SJCRH30 (cell line): ENCODE data around the gene MXRA8. TPM values are rescaled to one million over a fixed set of nuclear protein-coding genes. Genes with fewer than 3 reads are reported as not detected.
"Not testable (repeated sequence)": the region's sequence is repeated elsewhere in the genome, so short reads cannot be mapped to it uniquely, and the experiment has no call there.

ENCODE experiments used
- DNase-seq, 2 experiments: peaks; one replicate each; pipeline ENCODE4 v3.0.0-alpha.2; 2015 to 2020
- H3K27ac ChIP-seq: fragments of 250-450 bp; sonication (Bioruptor Pico); 2 replicates; pipeline ENCODE4 v1.5.1; 2020; ENCODE audit warnings: mild to moderate bottlenecking, moderate library complexity
- H3K27me3 ChIP-seq: fragments of 250-450 bp; sonication (Bioruptor Pico); 2 replicates; pipeline ENCODE4 v1.5.1; 2020; ENCODE audit warnings: mild to moderate bottlenecking, moderate library complexity
- H3K36me3 ChIP-seq: fragments of 250-450 bp; sonication (Bioruptor Pico); 2 replicates; pipeline ENCODE4 v1.5.1; 2020; ENCODE audit warnings: mild to moderate bottlenecking, moderate library complexity
- H3K4me1 ChIP-seq: fragments of 250-450 bp; sonication (Bioruptor Pico); 2 replicates; pipeline ENCODE4 v1.5.1; 2020; ENCODE audit warnings: mild to moderate bottlenecking, moderate library complexity
- H3K4me3 ChIP-seq: fragments of 250-450 bp; sonication (Bioruptor Pico); 2 replicates; pipeline ENCODE4 v1.5.1; 2020; ENCODE audit warnings: mild to moderate bottlenecking, moderate library complexity
- H3K9me3 ChIP-seq: fragments of 250-450 bp; sonication (Bioruptor Pico); replicated peaks from 2 replicates; pipeline ENCODE4 v1.5.1; 2020; ENCODE audit warnings: mild to moderate bottlenecking, moderate library complexity
- total RNA-seq: library from RNA; depleted of rRNA; stranded (reverse); fragments of >200 nt; shearing (Covaris generic); gene quantifications from 2 replicates; pipeline ENCODE4 v1.2.3, GENCODE V29; 2014; rRNA removed

MXRA8 gene, protein sequence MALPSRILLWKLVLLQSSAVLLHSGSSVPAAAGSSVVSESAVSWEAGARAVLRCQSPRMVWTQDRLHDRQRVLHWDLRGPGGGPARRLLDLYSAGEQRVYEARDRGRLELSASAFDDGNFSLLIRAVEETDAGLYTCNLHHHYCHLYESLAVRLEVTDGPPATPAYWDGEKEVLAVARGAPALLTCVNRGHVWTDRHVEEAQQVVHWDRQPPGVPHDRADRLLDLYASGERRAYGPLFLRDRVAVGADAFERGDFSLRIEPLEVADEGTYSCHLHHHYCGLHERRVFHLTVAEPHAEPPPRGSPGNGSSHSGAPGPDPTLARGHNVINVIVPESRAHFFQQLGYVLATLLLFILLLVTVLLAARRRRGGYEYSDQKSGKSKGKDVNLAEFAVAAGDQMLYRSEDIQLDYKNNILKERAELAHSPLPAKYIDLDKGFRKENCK
- total RNA-seq = 11.3 and 13.8 TPM in 2 replicates

DNA sequence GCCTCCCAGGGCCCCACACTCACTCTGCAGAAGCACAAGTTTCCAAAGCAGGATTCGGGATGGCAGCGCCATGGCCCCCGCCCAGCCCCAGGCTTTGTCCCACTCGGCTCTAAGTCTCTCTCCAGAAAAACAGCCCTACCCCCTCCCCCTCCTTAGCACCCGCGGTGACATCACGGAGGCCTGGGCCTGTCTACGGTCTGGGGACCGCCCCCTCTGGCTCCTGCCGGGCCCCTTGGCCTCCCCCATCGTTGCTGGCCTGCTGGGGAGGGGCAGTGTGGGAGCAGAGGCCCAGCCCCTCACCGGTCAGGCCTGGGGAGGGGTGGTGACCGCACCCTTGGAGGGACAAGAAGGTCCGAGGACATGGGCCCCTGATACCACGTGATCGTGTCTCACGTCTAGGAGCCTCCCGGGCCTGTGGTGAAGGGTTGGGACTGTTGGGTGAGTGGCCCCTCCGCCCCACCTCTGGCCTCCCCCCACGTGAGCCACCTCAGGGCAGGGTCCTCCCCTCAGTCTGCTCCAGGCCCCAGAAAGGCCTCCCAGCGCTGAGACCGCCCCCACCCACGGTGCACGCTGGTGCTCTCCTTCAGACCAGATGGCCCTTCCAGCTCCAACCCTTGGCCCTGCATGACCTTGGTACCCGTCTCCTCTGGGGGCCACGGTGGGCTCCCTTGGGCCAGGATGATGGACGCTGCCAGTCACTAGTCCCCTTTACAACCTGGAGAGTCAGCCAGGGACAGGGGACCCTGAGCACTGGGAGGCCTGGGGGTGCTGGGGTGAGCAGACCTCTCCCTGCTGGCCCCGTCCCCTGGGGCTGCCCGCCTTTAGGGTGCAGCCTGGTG lies at the start of gene MXRA8:
MXRA8 (minus strand) TSS at position 123 of the 839 bp plus-strand sequence; CDS start at position 72, 51 bp downstream.
- peaks cover 31% of the 10 kb centered on the region for H3K4me1 ChIP-seq
- peak within 1 kb of the TSS; percentile 87 for H3K27ac ChIP-seq
- DNase-seq = peak; percentile 64 to 68
- peak within 1 kb of the TSS; percentile 52 for H3K4me3 ChIP-seq
- no peaks in the 10 kb centered on the region for H3K27me3 ChIP-seq
- no peaks in the 10 kb centered on the region for H3K9me3 ChIP-seq
- H3K36me3 ChIP-seq = no peaks in the 10 kb centered on the region

DNA sequence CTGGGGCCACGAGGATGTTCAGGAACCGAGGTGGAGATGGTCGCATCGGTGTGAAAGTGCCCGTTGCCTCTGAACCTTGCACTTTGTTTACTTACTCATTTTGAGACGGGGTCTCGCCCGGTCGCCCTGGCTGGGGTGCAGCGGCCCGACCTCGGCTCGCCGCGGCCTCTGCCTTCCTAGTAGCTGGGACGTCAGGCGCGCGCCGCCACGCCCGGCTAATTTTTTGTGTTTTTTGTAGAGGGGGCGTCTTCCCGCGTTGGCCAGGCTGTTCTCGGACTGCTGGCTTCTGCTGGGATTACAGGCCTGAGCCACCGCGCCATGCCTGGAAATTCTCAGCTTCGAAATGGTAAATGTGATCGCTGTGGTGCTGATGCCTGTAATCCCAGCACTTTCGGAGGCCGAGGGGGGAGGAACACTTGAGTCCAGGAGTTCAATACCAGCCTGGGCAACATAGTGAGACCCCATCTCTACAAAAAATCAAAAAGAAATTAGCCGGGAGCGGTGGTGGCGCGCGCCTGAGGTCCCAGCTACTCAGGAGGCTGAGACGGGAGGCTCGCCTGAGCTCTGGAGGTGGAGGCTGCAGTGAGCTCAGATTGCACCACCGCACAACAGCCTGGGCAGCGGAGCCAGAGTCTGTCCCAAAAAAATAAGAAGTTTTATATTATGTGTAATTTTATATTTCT lies 49.4 kb upstream of the MXRA8 start:
- DNase-seq = peak; percentile 42 to 53
- H3K9me3 ChIP-seq = 0 out of 2 replicates have a peak, but pooled peaks cover 6% of the 10 kb centered on the region
- H3K36me3 ChIP-seq = peaks cover 38% of the 10 kb centered on the region
- H3K27ac ChIP-seq = peak overlapping the region; percentile 83
- no peaks in the 10 kb centered on the region for H3K27me3 ChIP-seq
- peaks cover 8% of the 10 kb centered on the region for H3K4me1 ChIP-seq
- H3K4me3 ChIP-seq = peak overlapping the region; percentile 96

DNA sequence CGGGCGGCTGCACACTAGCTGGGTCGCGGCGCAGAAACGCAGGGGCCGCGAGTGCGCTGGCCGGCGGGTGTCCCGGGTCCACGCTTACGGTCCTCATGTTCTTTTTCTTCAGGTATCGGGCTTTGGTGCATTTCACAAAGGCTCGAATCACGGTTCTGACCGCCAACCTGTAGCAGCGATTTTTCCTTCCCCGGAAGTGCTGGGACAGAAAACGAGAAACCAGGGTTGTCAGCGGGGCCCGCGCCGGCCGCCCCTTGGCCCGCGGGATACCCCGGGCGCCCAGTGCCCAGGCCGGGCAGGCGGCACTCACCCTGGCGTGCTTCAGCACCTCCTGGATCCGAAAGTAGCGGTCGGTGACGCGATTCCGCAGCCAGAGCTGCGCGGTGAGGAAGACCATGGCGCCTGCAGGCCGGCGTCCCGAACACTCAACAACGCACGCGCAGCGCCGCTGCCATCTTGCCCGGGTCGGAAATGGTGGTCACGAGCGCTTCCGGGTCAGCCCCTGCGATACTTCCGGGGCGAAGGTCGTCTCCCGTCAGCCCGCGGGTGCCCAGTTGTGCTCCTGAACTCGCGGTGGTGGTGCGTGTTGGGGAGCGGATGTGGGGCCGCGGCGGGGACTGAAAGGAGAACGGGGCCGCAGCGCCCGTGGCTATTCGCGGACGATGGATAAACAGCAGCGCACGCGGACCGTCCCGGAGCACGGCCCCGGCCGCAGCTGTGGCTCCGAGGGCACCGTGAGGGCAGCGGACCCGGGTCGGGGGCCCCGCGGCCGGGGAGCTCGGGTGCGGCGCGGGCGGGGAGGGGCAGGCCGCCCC lies 48.7 kb upstream of the MXRA8 start, which contains the start of gene MRPL20:
MRPL20 (minus strand) TSS at position 473 of the 815 bp plus-strand sequence; CDS start at position 397, 76 bp downstream.
- Histone ChIP-seq H3K36me3 (peaks cover 46% of the 10 kb centered on the region), H3K4me1 (peaks cover 8% of the 10 kb centered on the region), H3K27ac (peak within 1 kb of the TSS; percentile 83), H3K4me3 (peak within 1 kb of the TSS; percentile 96), H3K9me3 (0 out of 2 replicates have a peak, but pooled peaks cover under 1% of the 10 kb centered on the region), H3K27me3 (no peaks in the 10 kb centered on the region)
- peak; percentile 96 to 97 for DNase-seq

DNA sequence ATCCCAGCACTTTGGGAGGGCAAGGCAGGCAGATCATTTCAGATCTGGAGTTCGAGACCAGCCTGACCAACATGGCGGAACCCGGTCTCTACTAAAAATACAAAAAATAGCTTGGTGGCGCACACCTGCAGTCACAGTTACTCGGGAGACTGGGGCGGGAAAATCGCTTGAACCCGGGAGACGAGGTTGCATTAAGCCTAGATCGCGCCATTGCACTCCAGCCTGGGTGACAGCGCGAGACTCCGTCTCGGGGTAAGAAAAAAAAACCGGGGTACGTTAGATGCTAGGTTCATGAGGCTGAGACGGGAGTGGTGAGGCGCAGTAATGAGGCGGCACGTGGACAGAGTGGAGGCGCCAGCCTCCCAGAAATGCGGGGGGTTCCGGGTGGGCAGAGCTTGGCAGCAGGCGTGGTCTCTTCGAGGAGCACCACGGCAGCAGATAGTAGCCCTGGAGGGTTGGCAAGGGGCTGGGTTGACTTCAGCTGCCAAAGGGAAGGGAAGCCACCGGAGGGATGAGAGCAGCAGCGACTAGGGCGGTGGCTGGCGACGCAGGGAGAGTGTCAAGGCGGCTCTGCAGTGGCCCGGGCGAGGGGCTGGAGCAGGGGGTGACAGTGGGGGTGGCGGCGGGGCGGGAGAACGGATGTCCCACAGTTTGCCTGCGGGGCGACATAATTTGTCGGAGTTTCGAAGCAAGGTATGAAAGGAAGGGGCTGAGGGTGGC lies 47.9 kb upstream of the MXRA8 start:
- peaks cover 54% of the 10 kb centered on the region for H3K36me3 ChIP-seq
- H3K27ac ChIP-seq = peak overlapping the region; percentile 83; the same call in 1 of the 2 replicates
- no peaks in the 10 kb centered on the region for H3K27me3 ChIP-seq
- no peak for DNase-seq
- H3K9me3 ChIP-seq = no peaks in the 10 kb centered on the region
- peak overlapping the region; percentile 96 for H3K4me3 ChIP-seq
- peaks cover 8% of the 10 kb centered on the region for H3K4me1 ChIP-seq

DNA sequence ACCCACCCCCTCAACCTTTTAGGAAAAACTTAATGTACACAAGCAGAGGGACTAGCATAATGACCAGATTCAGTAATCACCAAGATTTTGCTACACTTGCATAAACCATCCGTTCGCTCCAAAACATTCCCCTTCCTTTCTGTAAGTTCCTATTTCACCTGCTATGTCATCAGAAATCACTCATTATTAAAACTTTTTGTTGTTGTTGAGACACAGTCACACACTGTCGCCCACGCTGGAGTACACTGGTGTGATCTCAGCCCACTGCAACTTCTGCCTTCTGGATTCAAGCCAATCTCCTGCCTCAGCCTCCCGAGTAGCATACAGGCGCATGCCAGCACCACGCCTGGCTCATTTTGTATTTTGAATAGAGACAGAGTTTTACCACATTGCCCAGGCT lies 45.3 kb upstream of the MXRA8 start:
- peaks cover 14% of the 10 kb centered on the region for H3K4me1 ChIP-seq
- no peak overlapping the region for H3K4me3 ChIP-seq
- peaks cover 54% of the 10 kb centered on the region for H3K36me3 ChIP-seq
- no peaks in the 10 kb centered on the region for H3K27me3 ChIP-seq
- DNase-seq = no peak
- no peaks in the 10 kb centered on the region for H3K9me3 ChIP-seq
- H3K27ac ChIP-seq = no peak overlapping the region

DNA sequence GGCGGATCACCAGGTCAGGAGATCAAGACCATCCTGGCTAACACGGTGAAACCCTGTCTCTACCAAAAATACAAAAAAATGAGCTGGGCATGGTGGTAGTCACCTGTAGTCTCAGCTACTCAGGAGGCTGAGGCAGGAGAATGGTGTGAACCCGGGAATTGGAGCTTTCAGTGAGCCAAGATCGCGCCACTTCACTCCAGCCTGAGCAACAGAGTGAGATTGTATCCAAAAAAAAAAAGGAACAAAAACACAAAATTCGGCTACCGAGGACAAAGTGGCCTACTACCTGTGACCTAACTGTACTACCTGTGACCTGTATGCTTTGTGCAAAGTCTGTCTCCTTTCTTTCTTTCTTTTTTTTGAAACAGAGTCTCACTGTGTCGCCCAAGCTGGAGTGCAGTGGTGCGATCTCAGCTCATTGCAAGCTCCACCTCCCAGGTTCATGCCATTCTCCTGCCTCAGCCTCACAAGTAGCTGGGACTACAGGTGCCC lies 44.6 kb upstream of the MXRA8 start:
- not testable (repeated sequence) for DNase-seq, H3K27me3 ChIP-seq, H3K9me3 ChIP-seq, H3K4me3 ChIP-seq, H3K27ac ChIP-seq
- Histone ChIP-seq H3K4me1 (peaks cover 12% of the 10 kb centered on the region), H3K36me3 (peaks cover 52% of the 10 kb centered on the region)

DNA sequence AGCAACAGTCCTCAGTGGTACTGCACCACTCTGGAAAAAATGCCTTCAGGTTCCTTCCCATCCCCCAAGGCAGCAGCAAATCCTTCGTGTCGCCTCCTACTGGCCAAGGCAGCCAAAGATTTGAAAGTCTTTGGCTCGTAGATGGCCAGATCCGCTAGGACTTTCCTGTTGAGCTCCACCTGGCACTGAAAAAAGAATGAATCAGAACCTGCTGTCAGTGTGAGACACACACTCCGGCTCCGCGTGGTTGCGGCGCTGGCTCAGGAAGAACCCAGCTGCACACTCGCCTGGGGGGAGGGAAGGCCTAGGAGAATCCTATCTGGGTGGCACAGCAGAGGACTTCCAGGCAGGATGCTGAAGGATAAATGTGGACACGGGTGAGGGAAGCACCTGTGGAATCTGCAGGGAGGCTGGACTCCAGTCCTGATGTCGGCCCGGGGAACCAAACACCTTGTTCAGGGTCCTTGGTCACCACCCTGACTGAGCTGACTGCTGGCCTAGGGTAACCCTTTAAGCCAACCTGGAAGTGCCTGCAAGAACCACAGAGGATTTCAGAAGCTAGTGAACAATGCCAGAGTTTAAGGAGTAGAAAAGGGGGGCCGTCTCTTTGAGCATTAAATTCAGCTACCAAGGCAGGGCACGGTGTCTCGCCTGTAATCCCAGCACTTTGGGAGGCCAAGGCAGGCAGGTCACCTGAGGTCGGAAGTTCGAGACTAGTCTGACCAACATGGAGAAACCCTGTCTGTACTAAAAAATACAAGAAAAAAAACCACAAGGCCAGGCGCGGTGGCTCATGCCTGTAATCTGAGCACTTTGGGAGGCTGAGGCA lies 43.9 kb upstream of the MXRA8 start:
- peak; percentile 57 to 71 for DNase-seq

DNA sequence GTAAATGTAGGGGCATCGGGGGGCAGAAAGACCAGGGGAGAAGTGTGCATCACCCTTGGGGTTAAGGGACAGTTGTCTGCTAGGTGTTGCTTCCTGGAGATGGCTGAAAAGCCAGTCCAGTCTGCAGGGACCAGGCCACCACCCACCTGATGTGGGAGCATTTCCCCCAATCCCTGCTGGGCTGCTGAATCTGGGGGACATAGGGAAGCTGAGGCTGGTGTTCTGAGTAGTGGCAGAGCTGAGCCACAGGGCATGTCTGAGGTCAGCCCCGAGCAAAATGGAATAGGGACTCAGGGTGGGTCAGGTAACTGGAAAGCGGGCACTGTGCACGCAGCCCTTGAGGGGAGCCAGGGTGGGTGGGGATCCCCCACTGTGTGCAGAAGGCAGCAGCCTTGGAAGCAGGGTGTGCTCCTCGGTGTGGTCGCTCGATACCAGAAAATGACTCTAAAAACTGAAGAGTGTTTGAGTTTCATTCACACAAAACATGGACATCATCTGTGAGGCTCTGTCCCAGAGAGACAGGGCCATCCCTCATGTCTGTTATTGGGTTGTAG lies 43.2 kb upstream of the MXRA8 start:
- H3K4me3 ChIP-seq = no peak overlapping the region
- peaks cover 67% of the 10 kb centered on the region for H3K36me3 ChIP-seq
- DNase-seq = no peak
- H3K9me3 ChIP-seq = no peaks in the 10 kb centered on the region
- peaks cover 16% of the 10 kb centered on the region for H3K4me1 ChIP-seq
- no peaks in the 10 kb centered on the region for H3K27me3 ChIP-seq
- H3K27ac ChIP-seq = no peak overlapping the region

More for the DNA sequence above, 43.9 kb upstream of the MXRA8 start:
- Histone ChIP-seq H3K9me3 (no peaks in the 10 kb centered on the region), H3K36me3 (peaks cover 59% of the 10 kb centered on the region), H3K27me3 (no peaks in the 10 kb centered on the region), H3K4me1 (peaks cover 16% of the 10 kb centered on the region), H3K27ac (no peak overlapping the region), H3K4me3 (no peak overlapping the region)

DNA sequence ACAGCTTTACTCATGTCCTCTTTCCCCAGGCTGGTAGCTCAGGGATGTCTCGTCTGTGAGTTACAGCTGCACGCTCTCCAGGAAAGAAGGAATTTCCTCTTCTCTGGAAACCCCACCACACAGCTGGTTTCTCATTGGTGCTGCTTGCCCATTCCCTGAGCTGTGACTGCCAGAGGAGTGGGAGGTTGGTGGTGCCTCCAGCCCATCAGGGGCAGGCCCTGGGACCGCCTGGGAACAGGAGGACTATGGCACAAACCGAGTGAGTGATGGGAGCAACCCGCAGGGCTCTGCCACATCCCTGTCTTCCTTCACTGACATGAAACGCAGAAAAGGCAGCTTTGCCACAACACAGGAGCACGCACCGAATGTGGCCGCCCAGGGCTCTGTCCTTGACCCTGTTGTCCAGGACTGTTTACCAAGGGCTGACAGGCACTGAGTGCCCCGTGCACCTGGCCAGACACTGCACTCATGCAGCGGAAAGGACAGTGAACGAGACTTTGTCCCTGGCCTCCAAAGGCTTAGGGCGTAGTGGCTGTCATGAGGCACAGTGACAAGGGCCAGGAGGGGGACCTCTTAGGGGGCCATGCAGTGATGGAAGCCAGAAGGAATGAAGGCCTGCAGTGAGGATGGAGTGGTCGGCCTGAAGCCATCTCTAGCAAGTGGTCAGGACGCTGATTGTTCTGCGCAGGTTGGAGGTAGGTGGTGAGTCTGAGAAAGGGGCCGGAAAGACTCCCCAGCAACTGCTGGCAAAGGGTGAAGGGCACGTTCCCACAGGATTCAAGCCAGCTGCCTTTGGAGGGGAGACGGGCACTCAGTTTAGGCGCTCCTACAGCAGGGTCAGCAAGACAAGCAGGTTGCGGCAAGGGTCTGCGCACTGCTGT lies 42.5 kb upstream of the MXRA8 start:
- H3K27ac ChIP-seq = peak overlapping the region; percentile 52; the same call in 1 of the 2 replicates

DNA sequence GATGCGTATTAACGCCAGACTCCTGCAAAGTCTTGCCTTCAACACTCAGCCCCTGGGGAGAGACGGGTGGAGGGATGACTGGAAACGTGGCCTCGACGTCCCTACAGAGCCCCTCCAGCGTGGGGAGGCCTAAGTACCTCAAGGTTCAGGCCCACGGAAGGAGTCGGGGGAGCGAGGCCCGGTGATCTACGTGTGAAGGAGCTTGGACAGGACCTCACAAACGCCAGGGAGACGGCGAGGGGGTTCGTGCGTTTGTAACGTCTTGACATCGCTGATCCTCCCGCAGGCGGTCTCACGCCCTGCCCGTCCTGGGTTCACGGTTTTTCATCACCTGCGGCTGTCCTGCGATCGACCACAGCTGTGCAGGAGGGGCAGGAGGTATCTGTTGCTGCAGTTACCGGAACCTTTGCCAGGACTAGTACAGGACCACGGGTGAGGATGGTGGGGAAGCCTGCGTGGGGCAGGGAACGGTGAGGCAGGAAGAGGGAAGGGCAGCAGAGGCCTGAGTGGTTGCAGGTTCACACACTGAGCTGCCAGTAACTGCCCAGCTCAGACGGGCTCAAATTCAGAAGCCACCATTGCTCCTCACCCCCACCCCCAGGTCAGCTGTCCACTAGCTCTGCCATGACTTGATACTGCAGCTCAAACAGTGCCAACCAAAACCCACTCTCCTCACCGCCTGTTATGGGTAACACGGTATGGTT lies 41.7 kb upstream of the MXRA8 start:
- H3K4me1 ChIP-seq = peaks cover 14% of the 10 kb centered on the region
- H3K27ac ChIP-seq = peak overlapping the region; percentile 52
- no peaks in the 10 kb centered on the region for H3K9me3 ChIP-seq
- peak overlapping the region; percentile 89 for H3K4me3 ChIP-seq
- H3K36me3 ChIP-seq = peaks cover 62% of the 10 kb centered on the region
- no peaks in the 10 kb centered on the region for H3K27me3 ChIP-seq
- DNase-seq = peak in 1 of 2 experiments; percentile 45

More for the DNA sequence above, 42.5 kb upstream of the MXRA8 start:
- H3K4me1 ChIP-seq = peaks cover 14% of the 10 kb centered on the region
- H3K4me3 ChIP-seq = peak overlapping the region; percentile 89
- no peaks in the 10 kb centered on the region for H3K9me3 ChIP-seq
- DNase-seq = peak in 1 of 2 experiments; percentile 41
- H3K36me3 ChIP-seq = peaks cover 62% of the 10 kb centered on the region
- no peaks in the 10 kb centered on the region for H3K27me3 ChIP-seq
